H9 (cell line): Measurements from ENCODE around the gene DTWD1. TPM values are rescaled to one million over a fixed set of nuclear protein-coding genes. Genes with fewer than 3 reads are reported as not detected.
"Not testable (repeated sequence)": the region's sequence is repeated elsewhere in the genome, so short reads cannot be mapped to it uniquely, and the experiment has no call there.

Experiments used
- DNase-seq: peaks from one replicate; pipeline ENCODE4 v3.0.0-alpha.2; 2017
- H2AFZ ChIP-seq: one replicate; pipeline ENCODE4 v1.6.1; 2013; ENCODE audit warnings: mild to moderate bottlenecking, low read length, control low read depth, moderate library complexity
- H2AK5ac ChIP-seq: 2 replicates; pipeline ENCODE4 v1.6.1; 2013; ENCODE audit warnings: low read length, control low read depth, mixed read lengths; ENCODE audit not compliant: insufficient read length
- H2BK120ac ChIP-seq: one replicate; pipeline ENCODE4 v1.6.1; 2013; ENCODE audit warnings: low read depth, mild to moderate bottlenecking, low read length, control low read depth, inconsistent platforms; ENCODE audit not compliant: poor library complexity, severe bottlenecking
- H2BK12ac ChIP-seq: 2 replicates; pipeline ENCODE4 v1.6.1; 2013; ENCODE audit warnings: low read length, control low read depth, mixed read lengths, low read depth; ENCODE audit not compliant: insufficient read length
- H2BK15ac ChIP-seq: 2 replicates; pipeline ENCODE4 v1.6.1; 2013; ENCODE audit warnings: low read depth, low read length, control low read depth
- H2BK20ac ChIP-seq: one replicate; pipeline ENCODE4 v1.6.1; 2013; ENCODE audit warnings: low read depth, mild to moderate bottlenecking, low read length, control low read depth, inconsistent platforms; ENCODE audit not compliant: poor library complexity, severe bottlenecking
- H2BK5ac ChIP-seq: 2 replicates; pipeline ENCODE4 v1.6.1; 2013; ENCODE audit warnings: low read length, control low read depth, mixed read lengths; ENCODE audit not compliant: insufficient read length
- H3K14ac ChIP-seq: 2 replicates; pipeline ENCODE4 v1.6.1; 2013; ENCODE audit warnings: low read length, control low read depth; ENCODE audit not compliant: insufficient read depth
- H3K18ac ChIP-seq: 2 replicates; pipeline ENCODE4 v1.6.1; 2013; ENCODE audit warnings: low read depth, mild to moderate bottlenecking, mixed read lengths, low read length, control low read depth; ENCODE audit not compliant: insufficient read length
- H3K23ac ChIP-seq: 2 replicates; pipeline ENCODE4 v1.6.1; 2013; ENCODE audit warnings: low read length, control low read depth, mixed read lengths, low read depth; ENCODE audit not compliant: insufficient read length
- H3K23me2 ChIP-seq: 2 replicates; pipeline ENCODE4 v1.6.1; 2013; ENCODE audit warnings: low read depth, mild to moderate bottlenecking, mixed read lengths, low read length, control low read depth; ENCODE audit not compliant: insufficient read length, poor library complexity, severe bottlenecking
- H3K27ac ChIP-seq: 2 replicates; pipeline ENCODE4 v1.5.1; 2013; ENCODE audit warnings: low read length, control low read depth, mixed read lengths, low read depth; ENCODE audit not compliant: insufficient read length
- H3K27me3 ChIP-seq: 2 replicates; pipeline ENCODE4 v1.6.1; 2013; ENCODE audit warnings: low read length, control low read depth, inconsistent platforms; ENCODE audit not compliant: insufficient read depth
- H3K4ac ChIP-seq: 2 replicates; pipeline ENCODE4 v1.6.1; 2013; ENCODE audit warnings: low read depth, mild to moderate bottlenecking, control low read depth, inconsistent platforms, low read length, moderate library complexity
- H3K4me1 ChIP-seq: 2 replicates; pipeline ENCODE4 v1.6.1; 2013; ENCODE audit warnings: low read length, control low read depth, inconsistent platforms; ENCODE audit not compliant: insufficient read depth
- H3K4me2 ChIP-seq: 2 replicates; pipeline ENCODE4 v1.6.1; 2013; ENCODE audit warnings: low read length, control low read depth, mixed read lengths; ENCODE audit not compliant: insufficient read length, insufficient read depth
- H3K56ac ChIP-seq: 2 replicates; pipeline ENCODE4 v1.6.1; 2013; ENCODE audit warnings: low read depth, mild to moderate bottlenecking, mixed read lengths, low read length, control low read depth; ENCODE audit not compliant: insufficient read length
- H3K79me1 ChIP-seq: 2 replicates; pipeline ENCODE4 v1.6.1; 2013; ENCODE audit warnings: low read depth, mild to moderate bottlenecking, moderate library complexity, low read length, control low read depth, inconsistent platforms; ENCODE audit not compliant: insufficient read depth, poor library complexity, severe bottlenecking
- H3K79me2 ChIP-seq: 2 replicates; pipeline ENCODE4 v1.6.1; 2013; ENCODE audit warnings: low read length, control low read depth, inconsistent platforms; ENCODE audit not compliant: insufficient read depth
- H3K9ac ChIP-seq: 2 replicates; pipeline ENCODE4 v1.6.1; 2013; ENCODE audit warnings: low read length, control low read depth, mixed read lengths; ENCODE audit not compliant: insufficient read length; ENCODE audit errors: extremely low read depth
- H3K9me3 ChIP-seq: one replicate; pipeline ENCODE4 v1.6.1; 2013; ENCODE audit warnings: low read depth, low read length, inconsistent platforms; ENCODE audit not compliant: control insufficient read depth
- H3T11ph ChIP-seq: one replicate; pipeline ENCODE4 v1.6.1; 2013; ENCODE audit warnings: mild to moderate bottlenecking, low read length, control low read depth, inconsistent platforms
- H4K20me1 ChIP-seq: one replicate; pipeline ENCODE4 v1.6.1; 2013; ENCODE audit not compliant: control insufficient read depth, insufficient read length, insufficient read depth
- H4K5ac ChIP-seq: 2 replicates; pipeline ENCODE4 v1.6.1; 2013; ENCODE audit warnings: low read depth, mild to moderate bottlenecking, mixed read lengths, low read length, control low read depth; ENCODE audit not compliant: insufficient read length
- H4K8ac ChIP-seq: replicated peaks from 2 replicates; pipeline ENCODE4 v1.6.1; 2013; ENCODE audit warnings: low read length, control low read depth, mixed read lengths, low read depth; ENCODE audit not compliant: insufficient read length
- H4K91ac ChIP-seq: 2 replicates; pipeline ENCODE4 v1.6.1; 2013; ENCODE audit warnings: low read depth, mild to moderate bottlenecking, moderate library complexity, mixed read lengths, low read length, control low read depth; ENCODE audit not compliant: insufficient read length
- H3K27ac Mint-ChIP-seq, 3 experiments: 2 replicates in 2 of 3; 3 replicates in 1 of 3; pipeline ENCODE4 v1.8.0; 2020 to 2021; ENCODE audit warnings: mixed read lengths in 3 of 3, mild to moderate bottlenecking in 1 of 3, moderate library complexity in 1 of 3
- H3K27me3 Mint-ChIP-seq: 2 replicates; pipeline ENCODE4 v1.8.0; 2021; ENCODE audit warnings: low read depth, mild to moderate bottlenecking, moderate library complexity, mixed read lengths
- H3K36me3 Mint-ChIP-seq, 3 experiments: 2 replicates in 2 of 3; 3 replicates in 1 of 3; pipeline ENCODE4 v1.8.0; 2020 to 2021; ENCODE audit warnings: low read depth in 3 of 3, mixed read lengths in 3 of 3; ENCODE audit not compliant: insufficient read depth in 1 of 3
- H3K4me1 Mint-ChIP-seq, 2 experiments: 2 replicates each; pipeline ENCODE4 v1.8.0; 2020; ENCODE audit warnings: mixed read lengths in 2 of 2
- H3K4me3 Mint-ChIP-seq, 2 experiments: 2 replicates in 1 of 2; 3 replicates in 1 of 2; pipeline ENCODE4 v1.8.0; 2020 to 2021; ENCODE audit warnings: mild to moderate bottlenecking in 2 of 2, mixed read lengths in 2 of 2, moderate library complexity in 1 of 2
- H3K9me3 Mint-ChIP-seq, 2 experiments: 2 replicates in 1 of 2; 3 replicates in 1 of 2; pipeline ENCODE4 v1.8.0; 2020; ENCODE audit warnings: mild to moderate bottlenecking in 2 of 2, mixed read lengths in 2 of 2, moderate library complexity in 1 of 2
- CTCF ChIP-seq: fragments of 200-600 bp; sonication (generic); conservative IDR thresholded peaks from 3 replicates; pipeline ENCODE4 v1.8.0; 2021; ENCODE audit warnings: antibody characterized with exemption, mild to moderate bottlenecking
- WGBS: extraction: QIAGEN DNeasy Blood & Tissue Kit; methylation state at CpG from one replicate; pipeline ENCODE4 v1.1.7; 2013; ENCODE audit warnings: missing lambda C conversion rate, low lambda C conversion rate, mixed read lengths; ENCODE audit not compliant: insufficient read length; ENCODE audit errors: extremely low coverage; 5-methylcytosine and 5-hydroxymethylcytosine counted together
- total RNA-seq: library from RNA; stranded (reverse); gene quantifications from 2 replicates; pipeline ENCODE4 v1.2.1, GENCODE V29; 2021

DTWD1 gene
- total RNA-seq, 1 experiment from 2014 or later, result 26.7 TPM

GRCh38 chr15:49589030-49589429 is 31.8 kb upstream of the DTWD1 start:
- Histone ChIP-seq H3K14ac (no peak overlapping the region), H3K4me1 (no peaks in the 10 kb centered on the region; the same call in 1 of the 2 replicates), H3T11ph (no peak overlapping the region), H4K91ac (no peak overlapping the region), H3K18ac (no peak overlapping the region), H2BK5ac (no peak overlapping the region), H2AFZ (no peak overlapping the region), H3K9me3 (no peaks in the 10 kb centered on the region), H3K27ac (no peak overlapping the region), H2AK5ac (no peak overlapping the region), H3K23me2 (no peaks in the 10 kb centered on the region), H4K20me1 (no peaks in the 10 kb centered on the region), H3K23ac (no peak overlapping the region), H2BK15ac (no peak overlapping the region), H3K56ac (no peak overlapping the region), H3K9ac (no peak overlapping the region), H2BK20ac (no peak overlapping the region), H3K4me2 (no peak overlapping the region), H2BK120ac (no peak overlapping the region), H4K5ac (no peak overlapping the region), H3K79me1 (no peaks in the 10 kb centered on the region), H4K8ac (no peak overlapping the region), H3K27me3 (no peaks in the 10 kb centered on the region), H3K4ac (no peak overlapping the region), H2BK12ac (no peak overlapping the region), H3K79me2 (no peaks in the 10 kb centered on the region)
- TF ChIP-seq CTCF, result no peak
- no peaks in the 10 kb centered on the region for H3K4me1 Mint-ChIP-seq
- H3K27ac Mint-ChIP-seq, result no peak overlapping the region
- H3K4me3 Mint-ChIP-seq, result no peak overlapping the region
- no peaks in the 10 kb centered on the region; the same call in 1 of the 2 replicates for H3K27me3 Mint-ChIP-seq
- peaks cover 0 to 4% (median 0%) of the 10 kb centered on the region in 3 experiments; a peak in 1 of 7 replicates for H3K36me3 Mint-ChIP-seq
- peaks cover 0 to 9% of the 10 kb centered on the region in 2 experiments; a peak in 1 of 5 replicates for H3K9me3 Mint-ChIP-seq
- DNase-seq, result no peak

GRCh38 chr15:49592829-49593316 is 28.0 kb upstream of the DTWD1 start:
- WGBS, result no CpG with 5 or more reads among the region's 12 CpGs

More at GRCh38 chr15:49592829-49593316, 28.0 kb upstream of the DTWD1 start:
- not testable (repeated sequence) for H3K4me2 ChIP-seq, H2BK5ac ChIP-seq, H2BK120ac ChIP-seq, H3K36me3 Mint-ChIP-seq, H2BK12ac ChIP-seq, H3T11ph ChIP-seq, DNase-seq, H3K23ac ChIP-seq, H4K20me1 ChIP-seq, H3K56ac ChIP-seq, H3K18ac ChIP-seq, H2AFZ ChIP-seq, H3K9ac ChIP-seq, H3K9me3 ChIP-seq, H3K27ac Mint-ChIP-seq, H2BK15ac ChIP-seq, H3K4me1 Mint-ChIP-seq, H3K4ac ChIP-seq, H3K27me3 Mint-ChIP-seq, H3K4me3 Mint-ChIP-seq, H3K23me2 ChIP-seq, H3K79me1 ChIP-seq, H3K14ac ChIP-seq, H4K5ac ChIP-seq, H3K9me3 Mint-ChIP-seq, H3K27me3 ChIP-seq, H3K79me2 ChIP-seq, H3K27ac ChIP-seq, H3K4me1 ChIP-seq, H4K91ac ChIP-seq, H4K8ac ChIP-seq, H2BK20ac ChIP-seq, H2AK5ac ChIP-seq
